GM10266 (cell line): ENCODE data around the gene VRK2.

ENCODE experiments used
- DNase-seq: peaks from one replicate; pipeline ENCODE4 v3.0.0; 2012; ENCODE audit errors: extremely low spot score
- CTCF ChIP-seq: IDR thresholded peaks from 2 replicates; pipeline ENCODE4 v1.5.1; 2012; ENCODE audit warnings: mild to moderate bottlenecking, low read depth; ENCODE audit not compliant: control insufficient read depth, insufficient read depth; ENCODE audit errors: missing control alignments

VRK2 gene

GRCh38 chr2:58122540-58122939 is 75.9 kb downstream of the VRK2 start:
- DNase-seq, result no peak
- TF ChIP-seq CTCF, result no peak

GRCh38 chr2:58127111-58127510 is 80.5 kb downstream of the VRK2 start:
- TF ChIP-seq CTCF, result no peak
- no peak for DNase-seq

DNA sequence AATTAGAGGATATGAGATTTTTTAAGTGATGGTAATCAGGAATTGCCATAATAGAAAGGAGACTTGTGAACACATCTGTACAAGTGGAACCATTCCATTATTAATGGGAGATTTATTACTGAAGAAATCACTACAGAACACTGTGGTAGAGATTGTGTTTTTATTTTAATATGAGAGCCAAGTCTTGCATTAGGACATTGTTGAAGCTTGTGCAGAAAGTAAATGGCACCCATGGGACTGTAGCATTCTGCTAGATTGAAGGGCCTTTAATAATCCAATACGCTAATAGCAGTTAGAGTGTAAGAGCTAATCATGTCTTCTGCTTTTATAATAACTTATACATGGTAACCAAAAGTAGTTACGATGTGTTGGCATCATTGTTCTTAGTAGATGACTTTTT is 83.6 kb downstream of the VRK2 start:
- no peak for TF ChIP-seq CTCF
- DNase-seq, result no peak

DNA sequence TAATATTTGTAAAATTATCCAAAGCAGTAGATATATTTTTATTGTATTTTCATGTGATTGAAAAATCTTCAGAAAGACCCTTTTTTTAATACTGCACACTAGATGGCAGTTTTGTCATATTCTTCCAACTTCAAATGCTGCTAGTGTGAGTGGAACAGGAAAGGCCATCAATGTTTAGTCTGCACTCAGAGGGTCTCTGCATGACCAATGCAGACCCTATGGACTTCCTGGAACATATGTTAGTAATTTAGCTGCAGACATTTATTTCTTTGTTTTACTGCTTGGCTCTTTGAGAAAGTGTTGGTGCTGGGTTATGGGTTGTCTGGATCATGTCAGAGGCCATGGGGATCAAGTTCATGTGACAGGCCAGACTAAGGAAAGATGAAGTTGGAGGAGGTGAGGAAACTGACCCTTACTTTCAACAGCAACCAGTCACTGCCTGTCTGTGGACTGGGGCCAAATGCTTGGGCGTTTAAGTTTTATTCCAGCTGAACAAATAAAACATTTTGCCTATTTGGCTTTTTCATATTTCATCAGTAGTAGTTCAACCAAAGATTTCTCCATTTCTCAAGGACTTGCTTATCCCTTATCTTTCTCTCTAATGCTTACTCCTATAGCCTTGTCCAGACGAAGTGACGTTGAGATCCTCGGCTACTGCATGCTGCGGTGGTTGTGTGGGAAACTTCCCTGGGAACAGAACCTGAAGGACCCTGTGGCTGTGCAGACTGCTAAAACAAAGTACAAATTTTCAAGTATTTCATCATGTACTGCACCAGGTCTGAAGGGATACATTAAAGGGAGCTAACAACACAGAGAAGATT is 84.8 kb downstream of the VRK2 start:
- DNase-seq, result no peak
- TF ChIP-seq CTCF, result no peak

GRCh38 chr2:58133395-58133794 is 86.8 kb downstream of the VRK2 start:
- DNase-seq, result no peak
- no peak for TF ChIP-seq CTCF

DNA sequence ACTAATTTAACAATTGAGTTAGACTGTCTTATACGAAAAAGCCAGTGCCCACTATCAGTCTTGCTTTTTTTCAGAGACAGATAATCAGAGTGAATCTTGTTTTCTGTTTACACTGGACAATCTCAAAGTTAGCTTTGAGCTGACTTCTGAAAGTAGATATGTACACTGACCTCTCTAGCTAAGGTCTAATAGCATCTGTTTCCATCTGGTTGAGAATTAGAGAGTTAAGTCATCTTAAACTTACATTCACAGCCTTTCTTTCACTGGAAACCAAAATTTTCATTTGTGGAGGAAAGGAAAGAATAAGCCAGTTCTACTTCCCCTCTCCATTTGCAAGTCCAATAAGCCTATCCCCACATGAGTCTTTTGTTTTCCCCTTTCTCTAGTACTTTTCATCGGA is 89.3 kb downstream of the VRK2 start:
- no peak for TF ChIP-seq CTCF

DNA sequence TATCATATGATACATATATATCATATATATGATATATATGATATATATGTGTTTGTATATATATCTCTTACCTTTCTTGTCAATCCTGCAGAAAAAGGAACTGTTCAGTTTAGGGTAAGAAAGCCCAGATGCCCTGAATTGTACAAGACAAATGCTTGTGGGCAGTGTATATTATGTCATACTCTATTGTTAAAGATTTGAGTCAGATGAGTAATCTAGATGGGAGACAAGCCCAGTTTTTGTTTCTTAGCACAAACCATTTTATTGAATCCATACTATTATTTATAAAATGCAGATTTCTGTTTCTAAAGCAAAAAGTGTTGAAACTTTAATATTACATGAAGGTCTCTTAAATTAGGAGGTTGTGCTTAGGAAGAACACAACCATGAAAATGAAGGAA is 90.6 kb downstream of the VRK2 start:
- TF ChIP-seq CTCF, result no peak
- no peak for DNase-seq

More for the DNA sequence above, 89.3 kb downstream of the VRK2 start:
- DNase-seq, result no peak
